GM19238 (cell line): Measurements from ENCODE around the gene LRRC61.

ENCODE experiments used
- DNase-seq: peaks from one replicate; pipeline ENCODE4 v3.0.0; 2011; ENCODE audit warnings: low spot score; ENCODE audit not compliant: insufficient read length

Gene LRRC61

DNA sequence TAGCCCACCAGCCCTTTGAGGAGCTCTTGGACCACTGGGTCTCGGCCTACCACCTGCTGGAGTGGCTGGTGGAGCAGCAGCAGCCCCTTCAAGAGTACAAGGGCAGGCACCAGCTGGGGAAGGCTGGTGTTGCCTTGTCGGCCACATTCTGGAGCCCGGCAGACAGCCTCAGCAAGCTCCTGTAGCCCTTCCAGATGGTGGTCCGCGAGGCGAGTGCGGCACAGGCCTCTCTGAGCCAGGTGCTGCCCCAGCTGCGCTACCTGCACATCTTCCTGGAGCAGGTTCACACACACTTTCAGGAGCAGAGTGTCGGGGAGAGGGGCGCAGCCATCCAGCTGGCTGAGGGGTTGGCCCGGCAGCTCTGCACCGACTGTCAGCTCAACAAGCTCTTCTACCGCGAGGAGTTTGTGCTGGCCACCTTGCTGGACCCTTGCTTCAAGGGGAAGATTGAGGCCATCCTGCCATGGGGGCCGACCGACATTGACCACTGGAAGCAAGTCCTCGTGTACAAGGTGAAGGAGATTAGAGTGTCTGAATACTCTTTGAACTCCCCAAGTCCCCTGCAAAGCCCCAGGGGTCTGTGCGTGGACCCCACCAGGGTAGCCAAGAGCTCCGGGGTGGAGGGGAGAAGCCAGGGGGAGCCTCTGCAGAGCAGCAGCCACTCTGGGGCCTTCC, 7.2 kb downstream of the LRRC61 start:
- no peak for DNase-seq

GRCh38 chr7:150332852-150333635, 9.9 kb downstream of the LRRC61 start:
- no peak for DNase-seq

GRCh38 chr7:150333659-150334058, 10.5 kb downstream of the LRRC61 start:
- DNase-seq: no peak

DNA sequence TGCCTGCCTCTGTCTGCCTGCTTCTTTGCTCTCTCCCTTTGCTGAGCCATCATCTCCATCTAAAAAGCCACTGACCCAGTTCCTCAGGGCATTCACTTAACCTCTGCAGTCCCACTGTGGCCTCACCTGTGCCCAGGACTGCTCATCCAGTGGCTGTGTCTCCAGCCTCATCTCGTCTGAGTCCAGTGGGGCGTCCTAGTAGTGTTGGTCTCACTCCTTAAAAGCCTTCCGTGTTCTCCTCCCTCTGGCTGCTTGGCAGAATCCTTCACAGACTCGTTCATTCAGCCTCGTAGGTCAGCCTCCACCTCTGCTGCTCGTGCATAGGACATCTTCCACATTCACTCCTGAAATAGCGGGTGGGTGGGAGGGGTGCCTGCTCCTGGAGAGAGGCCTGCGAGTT, 11.0 kb downstream of the LRRC61 start:
- no peak for DNase-seq

- no peak for DNase-seq
Measured at GRCh38 chr7:150335108-150335773, 12.1 kb downstream of the LRRC61 start.

- DNase-seq: no peak
Measured at GRCh38 chr7:150335774-150336112, 12.6 kb downstream of the LRRC61 start.

- no peak for DNase-seq
Measured at GRCh38 chr7:150336746-150337145, 13.6 kb downstream of the LRRC61 start.

- DNase-seq: no peak
Measured at GRCh38 chr7:150337179-150337578, 14.0 kb downstream of the LRRC61 start.

DNA sequence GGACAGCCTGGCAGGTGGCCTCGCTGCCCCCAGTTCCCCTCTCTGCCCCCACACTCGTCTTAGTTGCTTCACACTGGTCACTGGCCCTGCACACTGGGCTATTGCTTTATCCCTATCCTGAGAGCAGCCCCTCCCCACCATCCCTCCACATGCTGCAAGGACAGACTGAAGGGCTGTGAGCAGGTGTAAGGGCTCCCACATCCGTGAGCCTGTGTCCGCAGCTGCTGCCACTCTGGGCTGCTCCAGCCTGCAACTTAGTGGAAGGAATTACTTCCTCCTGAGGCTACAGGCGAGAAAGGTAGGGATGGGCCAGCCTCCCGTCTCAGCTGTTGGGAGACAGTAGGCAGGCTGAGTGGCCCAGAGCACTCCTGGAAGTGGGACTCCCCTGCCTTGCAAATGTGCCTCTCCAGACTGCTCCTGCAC, 14.5 kb downstream of the LRRC61 start:
- no peak for DNase-seq

DNA sequence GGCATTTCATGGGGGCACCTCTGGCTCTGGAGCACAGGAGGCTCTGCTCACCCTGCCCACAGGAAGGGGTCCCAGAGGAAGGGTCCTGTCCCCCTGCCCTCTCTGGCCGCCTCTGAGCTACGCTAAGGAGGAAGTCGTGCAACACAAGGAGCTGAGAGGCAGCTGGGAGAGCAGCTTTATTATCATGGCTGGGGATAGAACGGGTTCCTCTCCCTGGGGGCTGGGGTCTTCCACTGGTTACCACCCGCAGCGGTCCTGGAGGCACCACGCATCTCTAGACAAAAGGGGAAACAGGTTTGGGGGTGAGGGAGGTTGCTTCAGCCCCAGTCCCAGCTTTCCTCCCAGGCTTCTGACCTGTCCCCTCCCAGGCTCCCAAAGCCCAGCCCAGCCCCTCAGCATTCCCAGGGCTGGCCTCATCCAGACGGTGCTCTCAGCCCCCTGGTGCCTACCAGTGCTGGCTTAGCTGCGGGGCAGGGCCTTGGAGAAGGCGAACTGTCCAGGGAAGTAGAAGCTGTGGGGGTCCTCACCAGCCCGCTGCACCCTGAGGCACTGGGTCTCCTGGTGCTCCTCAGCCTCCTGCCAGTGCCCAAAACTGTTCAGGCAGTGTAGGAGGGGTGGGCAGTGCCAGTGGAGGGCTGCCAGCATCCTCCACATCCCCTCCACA, 15.1 kb downstream of the LRRC61 start:
- DNase-seq: no peak

DNA sequence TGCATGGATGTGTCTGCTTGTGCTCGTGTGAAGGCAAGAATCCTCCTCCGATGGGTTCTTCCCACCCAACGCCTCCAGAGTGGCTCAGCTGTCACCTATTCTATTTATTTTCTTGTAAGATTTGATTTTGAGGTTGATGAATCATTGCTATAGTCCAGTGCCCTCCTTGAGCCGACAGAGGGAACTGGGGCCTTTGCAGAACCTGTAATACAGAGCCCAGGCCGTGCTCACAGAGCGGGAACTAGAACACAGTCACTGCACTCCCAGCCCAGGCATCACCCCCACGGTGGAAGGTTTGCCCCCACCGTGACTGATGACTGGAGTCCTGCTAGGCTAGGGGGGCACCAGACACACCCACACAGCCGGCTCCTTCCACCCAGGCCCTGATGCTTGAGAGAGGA, 16.3 kb downstream of the LRRC61 start:
- no peak for DNase-seq

- no peak for DNase-seq
Measured at GRCh38 chr7:150340024-150340749, 17.0 kb downstream of the LRRC61 start.

DNA sequence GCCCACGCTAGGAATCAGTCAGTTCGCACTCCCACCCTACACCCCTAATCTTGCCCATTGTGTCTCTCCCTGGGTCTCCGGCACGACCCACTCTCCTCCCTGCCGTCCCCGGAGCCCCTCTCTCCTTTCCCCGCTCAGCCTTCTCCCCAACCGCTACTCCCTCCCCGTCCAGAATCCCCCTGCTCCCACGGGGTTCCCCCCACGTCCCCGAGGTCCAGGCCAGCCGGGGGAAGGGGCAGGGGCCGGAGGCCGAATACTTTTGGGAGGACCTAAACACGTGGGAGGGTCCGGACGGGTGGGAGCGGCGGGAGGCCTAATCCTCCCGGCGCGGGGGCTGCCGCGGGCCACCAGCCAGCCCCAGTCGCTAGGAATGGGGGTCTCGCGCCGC, 17.7 kb downstream of the LRRC61 start:
- no peak for DNase-seq

GRCh38 chr7:150341263-150342120, 18.3 kb downstream of the LRRC61 start, which contains the start of gene RARRES2:
Gene RARRES2 (minus strand): TSS chr7:150341629. CDS start chr7:150340609, 1,020 bp downstream.
- no peak for DNase-seq

- DNase-seq: no peak
Measured at GRCh38 chr7:150342121-150342408, 18.9 kb downstream of the LRRC61 start.

- DNase-seq: no peak
Measured at GRCh38 chr7:150343225-150343624, 20.1 kb downstream of the LRRC61 start.

GRCh38 chr7:150344299-150344698, 21.1 kb downstream of the LRRC61 start:
- no peak for DNase-seq

DNA sequence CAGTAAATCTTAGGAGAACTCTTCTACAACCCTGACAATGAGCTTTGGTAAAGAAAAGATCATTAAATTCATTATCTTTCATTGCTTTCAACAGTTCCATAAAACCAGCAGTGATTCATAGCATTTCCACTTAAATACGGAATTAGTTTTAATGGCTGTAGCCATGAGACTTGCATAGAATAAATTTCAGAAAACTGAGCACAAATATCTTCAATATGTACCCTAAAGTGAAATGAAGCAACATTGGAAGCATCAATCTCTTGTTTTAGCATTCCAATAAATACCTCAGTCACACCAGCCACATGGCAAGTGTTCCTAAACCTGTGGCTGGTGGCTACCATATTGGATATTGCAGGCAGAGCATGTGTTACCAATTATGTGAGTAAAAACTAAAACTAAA, 21.9 kb downstream of the LRRC61 start:
- no peak for DNase-seq

DNA sequence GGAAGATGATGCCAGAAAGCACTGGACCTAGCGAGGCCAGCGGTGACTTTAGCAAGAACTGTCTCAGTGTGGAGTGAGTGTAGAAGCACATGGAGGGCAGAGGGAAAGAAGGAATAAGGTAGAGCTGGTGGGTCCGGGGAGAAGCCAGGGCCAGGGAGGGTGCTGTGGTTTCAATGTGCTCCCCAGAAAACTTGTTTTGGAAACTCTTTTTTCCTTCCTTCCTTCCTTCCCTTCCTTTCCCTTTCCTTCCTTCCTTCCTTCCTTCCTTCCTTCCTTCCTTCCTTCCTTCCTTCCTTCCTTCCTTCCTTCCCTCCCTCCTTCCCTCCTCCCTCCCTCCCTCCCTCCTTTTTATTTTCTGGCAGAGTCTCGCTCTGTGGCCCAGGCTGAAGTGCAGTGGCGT, 23.8 kb downstream of the LRRC61 start:
- no peak for DNase-seq

GRCh38 chr7:150351587-150352194, 28.5 kb downstream of the LRRC61 start:
- no peak for DNase-seq
